Thyroid gland (tissue), 4 donors: Measurements from ENCODE around the gene MOB3A. TPM values are rescaled to one million over a fixed set of nuclear protein-coding genes. Genes with fewer than 3 reads are reported as not detected.

Source experiments
- DNase-seq, 2 donors: peaks; one replicate each; pipeline ENCODE4 v3.0.0-alpha.2; 2019
- H3K27ac ChIP-seq, 3 donors: fragments of 200-600 bp; sonication (generic); 1 replicate in 2 of 3; 2 replicates in 1 of 3; pipeline ENCODE4 v1.5.1; 2016 to 2019; ENCODE audit warnings: mild to moderate bottlenecking in 1 of 3, moderate library complexity in 1 of 3
- H3K27me3 ChIP-seq: fragments of 200-600 bp; sonication (generic); one replicate; pipeline ENCODE4 v1.5.1; 2019
- H3K36me3 ChIP-seq, 2 donors: fragments of 200-600 bp; sonication (generic); one replicate each; pipeline ENCODE4 v1.5.1; 2016 to 2019
- H3K4me1 ChIP-seq, 2 donors: fragments of 200-600 bp; sonication (generic); one replicate each; pipeline ENCODE4 v1.5.1; 2017 to 2019
- H3K4me3 ChIP-seq, 3 donors: fragments of 200-600 bp; sonication (generic); replicated peaks in 1 of 3; 1 replicate in 2 of 3; 2 replicates in 1 of 3; pipeline ENCODE4 v1.5.1; 2016; ENCODE audit warnings: mild to moderate bottlenecking in 1 of 3
- H3K9me3 ChIP-seq: fragments of 200-600 bp; sonication (generic); one replicate; pipeline ENCODE4 v1.5.1; 2017
- CTCF ChIP-seq, 6 experiments: fragments of 200-600 bp in 3 of 6; fragments of 450-650 bp in 3 of 6; sonication (generic) in 3 of 6; IDR thresholded peaks; one replicate each; pipeline ENCODE4 v1.5.1; 2016 to 2019; ENCODE audit warnings: antibody characterized with exemption in 6 of 6, mild to moderate bottlenecking in 2 of 6, inconsistent platforms in 1 of 6, moderate library complexity in 1 of 6
- POLR2A ChIP-seq, 2 donors: fragments of 450-650 bp; IDR thresholded peaks; one replicate each; pipeline ENCODE4 v1.6.1; 2017; ENCODE audit warnings: antibody characterized with exemption in 2 of 2, mild to moderate bottlenecking in 2 of 2, moderate library complexity in 1 of 2
- WGBS, 2 donors: methylation state at CpG; one replicate each; pipeline ENCODE4 v1.1.5; 2017; 5-methylcytosine and 5-hydroxymethylcytosine counted together
- intact Hi-C: fragments of 100-400 bp; cut with DNase I; formaldehyde crosslinking; loops from one replicate; pipeline ENCODE4 v1.15.1; 2023
- total RNA-seq, 4 donors: library from RNA; depleted of rRNA; stranded (reverse); fragments of >200 nt; gene quantifications; one replicate each; pipeline ENCODE4 v1.2.3, GENCODE V29; 2016

The MOB3A gene
- total RNA-seq, 4 donors from 2014 or later = 18.5 to 40.4 (median 26.6) TPM

GRCh38 chr19:2033115-2033824 is 62.9 kb downstream of the MOB3A start:
- DNase-seq = no peak
- no peaks in the 10 kb centered on the region for H3K27me3 ChIP-seq
- intact Hi-C loops = no loop called here
- H3K4me1 ChIP-seq = peaks cover 26 to 49% of the 10 kb centered on the region in 2 donors
- peak overlapping the region; percentile 83 to 94 (median 93) for H3K27ac ChIP-seq
- 91 to 95% methylated on average over 6 of the region's 6 CpGs for WGBS, 2 donors
- TF ChIP-seq CTCF (IDR thresholded peaks at IDR 0.05) = no peak
- TF ChIP-seq POLR2A (IDR thresholded peaks at IDR 0.05) = no peak
- peaks cover 1 to 4% of the 10 kb centered on the region in 2 donors for H3K36me3 ChIP-seq
- no peaks in the 10 kb centered on the region for H3K9me3 ChIP-seq
- H3K4me3 ChIP-seq = no peak overlapping the region

GRCh38 chr19:2032296-2032941 is 63.7 kb downstream of the MOB3A start:
- H3K4me3 ChIP-seq = no peak overlapping the region
- intact Hi-C loops = no loop called here
- H3K9me3 ChIP-seq = no peaks in the 10 kb centered on the region
- no peaks in the 10 kb centered on the region for H3K27me3 ChIP-seq
- peaks cover 24 to 49% of the 10 kb centered on the region in 2 donors for H3K4me1 ChIP-seq
- peak; percentile 99 for DNase-seq
- H3K36me3 ChIP-seq = no peaks in the 10 kb centered on the region
- WGBS, 2 donors = 8 to 9% methylated on average over 12 to 19 of the region's 19 CpGs
- TF ChIP-seq POLR2A (IDR thresholded peaks at IDR 0.05) (peak in 1 of 2 donors; percentile 81), CTCF (IDR thresholded peaks at IDR 0.05) (no peak)
- H3K27ac ChIP-seq = peak overlapping the region; percentile 93 to 97 (median 94)

GRCh38 chr19:2027361-2027760 is 68.8 kb downstream of the MOB3A start:
- H3K4me1 ChIP-seq = peaks cover 24 to 37% of the 10 kb centered on the region in 2 donors
- WGBS, 2 donors = 38 to 46% methylated on average over 9 of the region's 9 CpGs
- H3K36me3 ChIP-seq = no peaks in the 10 kb centered on the region
- H3K27me3 ChIP-seq = no peaks in the 10 kb centered on the region
- no peak overlapping the region for H3K4me3 ChIP-seq
- no peaks in the 10 kb centered on the region for H3K9me3 ChIP-seq
- TF ChIP-seq CTCF (IDR thresholded peaks at IDR 0.05) = peak in 3 of 6 experiments; percentile 33 to 41 (median 35)
- no peak for TF ChIP-seq POLR2A (IDR thresholded peaks at IDR 0.05)
- H3K27ac ChIP-seq = peak overlapping the region; percentile 36 to 68 (median 48)
- intact Hi-C loops = no loop called here
- DNase-seq = peak; percentile 66 to 72

GRCh38 chr19:2026770-2027169 is 69.4 kb downstream of the MOB3A start:
- H3K4me3 ChIP-seq = no peak overlapping the region
- no peaks in the 10 kb centered on the region for H3K36me3 ChIP-seq
- TF ChIP-seq CTCF (IDR thresholded peaks at IDR 0.05) = no peak
- no peak for TF ChIP-seq POLR2A (IDR thresholded peaks at IDR 0.05)
- no peak for DNase-seq
- peak overlapping the region in 1 of 3 donors; percentile 68 for H3K27ac ChIP-seq
- no peaks in the 10 kb centered on the region for H3K27me3 ChIP-seq
- peaks cover 21 to 32% of the 10 kb centered on the region in 2 donors for H3K4me1 ChIP-seq
- 90 to 91% methylated on average over 10 of the region's 10 CpGs for WGBS, 2 donors
- H3K9me3 ChIP-seq = no peaks in the 10 kb centered on the region
- intact Hi-C loops = no loop called here

- H3K9me3 ChIP-seq = no peaks in the 10 kb centered on the region
- H3K27me3 ChIP-seq = no peaks in the 10 kb centered on the region
- 96 to 98% methylated on average over 2 of the region's 2 CpGs for WGBS, 2 donors
- H3K36me3 ChIP-seq = no peaks in the 10 kb centered on the region
- intact Hi-C loops = no loop called here
- H3K4me3 ChIP-seq = no peak overlapping the region
- no peak overlapping the region for H3K27ac ChIP-seq
- no peak for DNase-seq
- TF ChIP-seq CTCF (IDR thresholded peaks at IDR 0.05) (no peak), POLR2A (IDR thresholded peaks at IDR 0.05) (no peak)
- peaks cover 9 to 10% of the 10 kb centered on the region in 2 donors for H3K4me1 ChIP-seq
These were observed 73.8 kb downstream of the MOB3A start for GRCh38 chr19:2022289-2022688.
